Ishikawa (cell line): ENCODE measurements around the gene AZU1.
A peak's percentile ranks its signal among the peaks of the same experiment; 100 is the strongest.

Source experiments
- CEBPB ChIP-seq: IDR thresholded peaks from 2 replicates; pipeline ENCODE4 v1.6.1; 2012
- CREB1 ChIP-seq: IDR thresholded peaks from 2 replicates; pipeline ENCODE4 v1.6.1; 2012; ENCODE audit warnings: low read depth
- EGR1 ChIP-seq: IDR thresholded peaks from 2 replicates; pipeline ENCODE4 v1.6.1; 2012
- EP300 ChIP-seq: IDR thresholded peaks from 2 replicates; pipeline ENCODE4 v1.6.1; 2012; ENCODE audit warnings: borderline replicate concordance
- FOXM1 ChIP-seq: IDR thresholded peaks from 2 replicates; pipeline ENCODE4 v1.6.1; 2012; ENCODE audit warnings: low read depth, borderline replicate concordance
- MAX ChIP-seq: IDR thresholded peaks from 2 replicates; pipeline ENCODE4 v1.6.1; 2012
- NFIC ChIP-seq: IDR thresholded peaks from 2 replicates; pipeline ENCODE4 v1.6.1; 2012
- RAD21 ChIP-seq: IDR thresholded peaks from 2 replicates; pipeline ENCODE4 v1.6.1; 2012; ENCODE audit warnings: low read depth
- REST ChIP-seq: IDR thresholded peaks from 2 replicates; pipeline ENCODE4 v1.6.1; 2012; ENCODE audit warnings: low read depth, mild to moderate bottlenecking
- TAF1 ChIP-seq: IDR thresholded peaks from 2 replicates; pipeline ENCODE4 v1.6.1; 2012; ENCODE audit warnings: low read depth, mild to moderate bottlenecking
- TCF12 ChIP-seq: IDR thresholded peaks from 2 replicates; pipeline ENCODE4 v1.6.1; 2012; ENCODE audit warnings: low read depth
- TEAD4 ChIP-seq: IDR thresholded peaks from 2 replicates; pipeline ENCODE4 v1.6.1; 2012
- YY1 ChIP-seq: IDR thresholded peaks from 2 replicates; pipeline ENCODE4 v1.6.1; 2012; ENCODE audit warnings: low read depth
- ZBTB7A ChIP-seq: IDR thresholded peaks from 2 replicates; pipeline ENCODE4 v1.6.1; 2012; ENCODE audit warnings: low read depth
- TF ChIP-seq, protein P1 (sequence below): IDR thresholded peaks from 2 replicates; pipeline ENCODE4 v1.6.1; 2012

AZU1 gene

DNA sequence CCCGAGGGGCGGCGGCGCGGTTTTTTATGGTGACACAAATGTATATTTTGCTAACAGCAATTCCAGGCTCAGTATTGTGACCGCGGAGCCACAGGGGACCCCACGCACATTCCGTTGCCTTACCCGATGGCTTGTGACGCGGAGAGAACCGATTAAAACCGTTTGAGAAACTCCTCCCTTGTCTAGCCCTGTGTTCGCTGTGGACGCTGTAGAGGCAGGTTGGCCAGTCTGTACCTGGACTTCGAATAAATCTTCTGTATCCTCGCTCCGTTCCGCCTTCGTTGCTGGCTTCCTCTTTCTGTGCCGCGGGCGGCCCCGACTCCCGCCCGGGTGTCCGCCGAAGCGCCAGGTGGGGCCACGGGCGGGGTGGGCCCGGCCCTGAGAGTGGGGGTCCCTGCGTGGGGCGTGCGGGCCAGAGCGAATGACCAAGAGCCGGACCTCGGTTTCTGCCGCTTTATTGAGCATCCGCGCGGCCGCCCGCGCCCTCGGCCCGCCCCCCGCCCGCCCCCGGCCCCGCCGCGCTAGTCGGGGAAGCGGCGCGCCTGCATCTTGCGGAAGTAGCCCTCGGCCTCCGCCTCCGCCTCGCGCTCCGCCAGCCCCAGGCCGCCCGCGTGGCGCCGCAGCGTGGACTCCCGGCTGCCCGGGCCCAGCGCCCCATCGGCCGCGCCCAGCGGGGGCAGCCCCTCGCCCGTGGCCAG is 15.4 kb upstream of the AZU1 start:
- TF ChIP-seq EP300 (no peak), NFIC (no peak), CEBPB (no peak), FOXM1 (no peak), CREB1 (no peak), TCF12 (no peak), TAF1 (no peak), TEAD4 (no peak), REST (no peak), EGR1 (no peak)
- TF ChIP-seq, protein P1, sequence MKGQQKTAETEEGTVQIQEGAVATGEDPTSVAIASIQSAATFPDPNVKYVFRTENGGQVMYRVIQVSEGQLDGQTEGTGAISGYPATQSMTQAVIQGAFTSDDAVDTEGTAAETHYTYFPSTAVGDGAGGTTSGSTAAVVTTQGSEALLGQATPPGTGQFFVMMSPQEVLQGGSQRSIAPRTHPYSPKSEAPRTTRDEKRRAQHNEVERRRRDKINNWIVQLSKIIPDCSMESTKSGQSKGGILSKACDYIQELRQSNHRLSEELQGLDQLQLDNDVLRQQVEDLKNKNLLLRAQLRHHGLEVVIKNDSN = no peak

DNA sequence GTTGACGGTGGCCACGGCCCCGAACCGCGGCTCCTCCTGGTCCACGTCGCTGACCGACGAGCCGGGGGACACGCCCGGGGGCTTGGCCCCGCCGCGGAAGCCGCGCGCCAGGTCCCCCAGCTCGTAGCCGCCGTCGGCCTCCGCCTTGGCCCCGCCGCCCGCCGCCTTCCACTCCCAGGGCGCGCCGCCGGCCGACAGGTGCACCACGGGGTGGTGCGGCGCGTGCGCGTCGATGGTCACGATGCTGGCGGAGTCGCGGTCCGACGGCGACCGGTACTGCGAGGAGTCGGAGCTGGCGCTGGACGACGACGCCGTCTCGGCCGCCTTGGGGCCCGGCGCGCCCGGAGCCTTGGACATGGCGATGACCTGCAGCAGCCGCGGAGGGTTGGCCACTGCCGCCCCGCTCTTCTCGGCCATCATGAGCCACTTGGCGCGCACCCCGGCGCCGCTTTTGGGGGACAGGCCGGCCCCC is 14.9 kb upstream of the AZU1 start:
- TF ChIP-seq CREB1 (no peak), RAD21 (no peak), FOXM1 (no peak), MAX (no peak), REST (no peak), YY1 (no peak), TAF1 (no peak), CEBPB (no peak), TEAD4 (no peak), NFIC (no peak)
- TF ChIP-seq, protein P1 = no peak

DNA sequence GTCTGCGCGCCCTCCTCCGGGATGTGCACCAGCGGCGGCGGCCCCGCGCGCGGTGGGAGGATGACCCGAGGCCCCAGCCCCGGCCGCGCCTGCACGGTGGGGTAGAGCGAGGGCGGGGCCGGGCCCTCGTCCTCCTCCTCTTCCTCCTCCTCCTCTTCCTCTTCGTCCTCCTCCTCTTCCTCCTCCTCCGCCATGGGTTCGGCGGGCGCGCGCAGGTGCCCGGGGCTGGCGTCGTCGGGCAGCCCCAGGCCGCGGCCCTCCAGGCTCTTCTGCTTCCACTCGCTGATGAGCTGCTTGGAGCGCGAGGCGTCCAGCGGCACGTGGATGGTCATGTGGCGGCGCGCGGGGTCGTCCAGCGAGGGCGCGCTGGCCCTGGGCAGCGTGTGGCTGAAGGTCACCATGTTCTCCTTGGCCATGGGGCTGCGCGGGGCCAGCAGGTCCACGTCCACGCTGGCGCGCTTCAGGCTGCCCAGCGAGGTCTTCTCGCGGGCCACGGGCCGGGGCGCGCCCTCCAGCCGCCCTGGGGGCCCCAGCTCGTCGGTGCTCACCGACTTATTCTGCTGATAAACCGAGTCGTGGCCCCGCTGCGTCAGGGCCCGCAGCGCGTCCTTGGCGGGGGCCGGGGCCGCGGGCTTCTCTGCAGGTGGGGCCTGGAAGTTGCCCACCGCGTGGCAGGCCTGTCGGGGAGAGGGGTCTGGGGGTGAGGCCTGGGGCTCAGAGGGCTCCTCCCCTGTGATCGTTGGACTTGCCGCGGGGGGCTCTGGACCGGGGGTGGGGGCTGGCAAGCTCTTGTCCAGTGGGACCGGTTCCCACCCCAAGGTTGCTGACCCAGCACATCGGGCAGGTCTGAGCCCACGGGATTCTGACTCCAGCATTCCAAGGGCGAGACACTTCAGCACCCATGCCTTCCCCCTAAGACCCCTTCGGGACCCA is 14.2 kb upstream of the AZU1 start:
- TF ChIP-seq TCF12 = 0 out of 2 replicates have a peak, but pooled peaks have one; percentile 16
- no peak for TF ChIP-seq FOXM1
- no peak for TF ChIP-seq TAF1

DNA sequence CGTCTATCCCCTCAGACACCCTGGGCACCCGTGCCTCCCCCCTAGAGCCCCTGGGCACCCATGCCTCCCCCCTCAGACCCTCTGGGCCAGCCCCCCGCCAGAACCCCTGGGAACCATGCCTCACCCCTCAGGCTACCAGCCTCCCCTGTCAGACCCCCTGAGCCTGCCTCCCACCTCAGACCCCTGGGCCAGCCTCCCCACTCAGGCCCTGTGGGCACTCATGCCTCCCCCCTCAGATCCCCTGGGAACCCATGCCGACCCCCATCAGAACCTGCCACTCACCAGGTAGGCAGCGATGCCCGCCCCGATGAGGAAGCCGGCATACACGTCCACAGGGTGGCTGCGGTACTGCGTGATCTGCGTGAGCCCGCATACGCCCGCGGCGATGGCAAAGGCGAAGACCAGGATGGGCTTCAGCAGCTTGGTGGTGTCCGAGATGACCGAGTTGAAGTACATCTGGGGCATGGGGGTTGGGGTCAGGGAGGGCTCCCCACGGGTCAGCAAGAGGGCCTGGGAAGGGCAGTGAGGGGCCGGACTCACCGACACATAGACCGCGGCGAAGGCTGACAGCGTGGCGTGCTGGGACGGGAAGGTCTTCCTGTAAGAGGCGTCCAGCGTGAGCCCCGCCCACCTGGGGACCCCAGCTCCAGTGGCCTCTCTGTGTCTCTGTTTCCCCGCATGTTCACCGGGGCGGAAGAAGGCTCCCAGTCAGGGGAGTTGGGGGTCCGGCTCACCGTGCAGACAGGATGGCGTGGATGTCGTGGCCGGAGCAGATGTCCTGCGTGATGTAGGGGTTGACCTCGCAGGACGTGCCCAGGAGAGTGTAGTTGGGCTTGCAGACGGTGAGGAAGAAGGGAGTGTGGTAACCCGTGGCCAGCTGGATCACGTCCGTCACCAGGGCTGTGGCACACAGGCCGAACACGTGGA is 13.2 kb upstream of the AZU1 start:
- no peak for TF ChIP-seq RAD21
- no peak for TF ChIP-seq TCF12
- TF ChIP-seq ZBTB7A = peak; percentile 76

- TF ChIP-seq EP300 (no peak), CREB1 (no peak), TEAD4 (no peak), REST (no peak), ZBTB7A (no peak; the same call in 1 of the 2 replicates), MAX (no peak), TAF1 (no peak), NFIC (no peak)
- TF ChIP-seq, protein P1 = no peak
These were observed 12.4 kb upstream of the AZU1 start for GRCh38 chr19:815079-815774.
